Upper lobe of left lung (tissue), 6 donors: ENCODE data around the gene ARID1B. TPM values are rescaled to one million over a fixed set of nuclear protein-coding genes. Genes with fewer than 3 reads are reported as not detected.

Experiments used
- ATAC-seq, 2 donors: fragments of 200-7000 bp; cut with Tn5 transposase; one replicate each; pipeline ENCODE4 v1.9.1; 2022; ENCODE audit warnings: mild to moderate bottlenecking in 2 of 2, moderate library complexity in 2 of 2; ENCODE audit not compliant: low FRiP score in 2 of 2
- DNase-seq, 2 donors: peaks; one replicate each; pipeline ENCODE4 v3.0.0-alpha.2; 2019 to 2020
- H3K27ac ChIP-seq, 4 donors: fragments of 200-600 bp; sonication (generic); one replicate each; pipeline ENCODE4 v1.5.1; 2016 to 2019
- H3K27me3 ChIP-seq, 4 donors: fragments of 200-600 bp; sonication (generic); one replicate each; pipeline ENCODE4 v1.5.1; 2017 to 2019
- H3K36me3 ChIP-seq, 4 donors: fragments of 200-600 bp; sonication (generic); one replicate each; pipeline ENCODE4 v1.5.1; 2016 to 2019
- H3K4me1 ChIP-seq, 4 donors: fragments of 200-600 bp; sonication (generic); one replicate each; pipeline ENCODE4 v1.5.1; 2018 to 2019
- H3K4me3 ChIP-seq, 4 donors: fragments of 200-600 bp; sonication (generic); one replicate each; pipeline ENCODE4 v1.5.1; 2017 to 2019; ENCODE audit warnings: mild to moderate bottlenecking in 2 of 4, moderate library complexity in 1 of 4
- H3K9me3 ChIP-seq, 4 donors: fragments of 200-600 bp; sonication (generic); one replicate each; pipeline ENCODE4 v1.5.1; 2018 to 2019
- CTCF ChIP-seq, 6 experiments: fragments of 450-650 bp in 4 of 6; fragments of 200-600 bp in 2 of 6; sonication (generic) in 2 of 6; IDR thresholded peaks; one replicate each; pipeline ENCODE4 v1.5.1; 2016 to 2019; ENCODE audit warnings: antibody characterized with exemption in 6 of 6
- EP300 ChIP-seq, 4 donors: sonication (generic); formaldehyde crosslinking; IDR thresholded peaks; one replicate each; pipeline ENCODE4 v1.5.1; 2017; ENCODE audit warnings: antibody characterized with exemption in 4 of 4, control low read depth in 2 of 4
- POLR2A ChIP-seq, 4 donors: fragments of 450-650 bp; IDR thresholded peaks; one replicate each; pipeline ENCODE4 v1.5.1; 2016 to 2017; ENCODE audit warnings: antibody characterized with exemption in 4 of 4, mild to moderate bottlenecking in 2 of 4
- POLR2AphosphoS5 ChIP-seq, 2 donors: sonication (generic); formaldehyde crosslinking; IDR thresholded peaks; one replicate each; pipeline ENCODE4 v1.5.1; 2017; ENCODE audit warnings: antibody characterized with exemption in 2 of 2
- WGBS, 2 donors: methylation state at CpG; one replicate each; pipeline ENCODE4 v1.1.5; 2017 to 2018; 5-methylcytosine and 5-hydroxymethylcytosine counted together
- total RNA-seq, 6 donors: library from RNA; depleted of rRNA in 4 of 6; stranded (reverse); fragments of >200 nt in 4 of 6; gene quantifications; one replicate each; pipeline versions ENCODE4 v1.1.0 to v1.2.1, GENCODE V29; 2016 to 2021
- donor health status: DM: no; HTN: no; CAD: no; lungs with moderate emphysema.
- donor health status: DM: no; HTN: yes; CAD: no; lungs with severe emphysema.

The ARID1B gene
- total RNA-seq, 6 donors from 2014 or later = 66.4 to 168 (median 109) TPM

- Histone ChIP-seq H3K27ac (peak overlapping the region in 3 of 4 donors; percentile 2 to 58 (median 40)), H3K4me1 (peaks cover 31 to 47% (median 35%) of the 10 kb centered on the region in 4 donors), H3K9me3 (no peaks in the 10 kb centered on the region), H3K27me3 (no peaks in the 10 kb centered on the region), H3K4me3 (no peak overlapping the region), H3K36me3 (no peaks in the 10 kb centered on the region)
- no peak for TF ChIP-seq POLR2A (IDR thresholded peaks at IDR 0.05)
- DNase-seq (peak in 1 of 2 donors; percentile 73), ATAC-seq (peak in 1 of 2 donors; percentile 56)
- 40 to 51% methylated on average over 6 of the region's 6 CpGs for WGBS, 2 donors
These were observed 178.5 kb downstream of the ARID1B start for GRCh38 chr6:156955494-156956183.

GRCh38 chr6:156956286-156956685 is 179.1 kb downstream of the ARID1B start:
- H3K27ac ChIP-seq = peak overlapping the region in 2 of 4 donors; percentile 2 to 58
- no peaks in the 10 kb centered on the region for H3K36me3 ChIP-seq
- peaks cover 31 to 47% (median 35%) of the 10 kb centered on the region in 4 donors for H3K4me1 ChIP-seq
- no peaks in the 10 kb centered on the region for H3K9me3 ChIP-seq
- no peaks in the 10 kb centered on the region for H3K27me3 ChIP-seq
- DNase-seq (no peak), ATAC-seq (peak in 1 of 2 donors; percentile 52)
- no peak for TF ChIP-seq CTCF (IDR thresholded peaks at IDR 0.05)
- TF ChIP-seq POLR2A (IDR thresholded peaks at IDR 0.05) = no peak
- no peak for TF ChIP-seq POLR2AphosphoS5 (IDR thresholded peaks at IDR 0.05)
- no peak for TF ChIP-seq EP300 (IDR thresholded peaks at IDR 0.05)
- no peak overlapping the region for H3K4me3 ChIP-seq

GRCh38 chr6:156957931-156958547 is 180.9 kb downstream of the ARID1B start:
- 87 to 91% methylated on average over 3 of the region's 3 CpGs for WGBS, 2 donors
- Histone ChIP-seq H3K36me3 (no peaks in the 10 kb centered on the region), H3K9me3 (no peaks in the 10 kb centered on the region), H3K27ac (no peak overlapping the region), H3K4me1 (peaks cover 28 to 38% (median 31%) of the 10 kb centered on the region in 4 donors), H3K4me3 (no peak overlapping the region), H3K27me3 (no peaks in the 10 kb centered on the region)
- DNase-seq (no peak), ATAC-seq (no peak)
- no peak for TF ChIP-seq CTCF (IDR thresholded peaks at IDR 0.05)
- no peak for TF ChIP-seq POLR2A (IDR thresholded peaks at IDR 0.05)
- no peak for TF ChIP-seq POLR2AphosphoS5 (IDR thresholded peaks at IDR 0.05)
- no peak for TF ChIP-seq EP300 (IDR thresholded peaks at IDR 0.05)

GRCh38 chr6:156960525-156960924 is 183.3 kb downstream of the ARID1B start:
- H3K36me3 ChIP-seq = no peaks in the 10 kb centered on the region
- no peak for ATAC-seq
- DNase-seq = no peak
- no peak for TF ChIP-seq POLR2A (IDR thresholded peaks at IDR 0.05)
- TF ChIP-seq POLR2AphosphoS5 (IDR thresholded peaks at IDR 0.05) = no peak
- no peak for TF ChIP-seq CTCF (IDR thresholded peaks at IDR 0.05)
- TF ChIP-seq EP300 (IDR thresholded peaks at IDR 0.05) = no peak
- no peak overlapping the region for H3K27ac ChIP-seq
- H3K9me3 ChIP-seq = no peaks in the 10 kb centered on the region
- H3K4me3 ChIP-seq = no peak overlapping the region
- peaks cover 20 to 36% (median 28%) of the 10 kb centered on the region in 4 donors for H3K4me1 ChIP-seq
- H3K27me3 ChIP-seq = no peaks in the 10 kb centered on the region

- no peak for TF ChIP-seq POLR2AphosphoS5 (IDR thresholded peaks at IDR 0.05)
- TF ChIP-seq CTCF (IDR thresholded peaks at IDR 0.05) = no peak
- TF ChIP-seq POLR2A (IDR thresholded peaks at IDR 0.05) = no peak
- TF ChIP-seq EP300 (IDR thresholded peaks at IDR 0.05) = no peak
- Histone ChIP-seq H3K36me3 (no peaks in the 10 kb centered on the region), H3K4me1 (peaks cover 12 to 28% (median 19%) of the 10 kb centered on the region in 4 donors), H3K27me3 (no peaks in the 10 kb centered on the region), H3K27ac (no peak overlapping the region), H3K9me3 (no peaks in the 10 kb centered on the region), H3K4me3 (no peak overlapping the region)
- 94 to 95% methylated on average over 8 to 9 of the region's 17 CpGs for WGBS, 2 donors
- ATAC-seq (no peak), DNase-seq (no peak)
These were observed 184.2 kb downstream of the ARID1B start for GRCh38 chr6:156961282-156961892.
